ENCODE results near the gene DIRAS1. TPM values are rescaled to one million over a fixed set of nuclear protein-coding genes. Genes with fewer than 3 reads are reported as not detected.
"Not testable (repeated sequence)": the region's sequence is repeated elsewhere in the genome, so short reads cannot be mapped to it uniquely, and the experiment has no call there.

Gene DIRAS1
- total RNA-seq, 1 experiment from 2014 or later, result 18.5 TPM

- in situ Hi-C loops (cut with HindIII; ENCODE audit: low pct_unique_long_range_greater_than_20kb, low sequenced_read_pairs), result no loop called here
- TF ChIP-seq CTCF (IDR thresholded peaks at IDR 0.05) (no peak), TCF7L2 (IDR thresholded peaks at IDR 0.05; ENCODE audit: low read depth, low read length) (no peak), POLR2AphosphoS5 (IDR thresholded peaks at IDR 0.05; ENCODE audit: low read depth, low read length) (no peak), SIN3A (IDR thresholded peaks at IDR 0.05; ENCODE audit: borderline replicate concordance, insufficient read depth, low read depth, low read length) (no peak)
- TF ChIP-seq, protein P1, sequence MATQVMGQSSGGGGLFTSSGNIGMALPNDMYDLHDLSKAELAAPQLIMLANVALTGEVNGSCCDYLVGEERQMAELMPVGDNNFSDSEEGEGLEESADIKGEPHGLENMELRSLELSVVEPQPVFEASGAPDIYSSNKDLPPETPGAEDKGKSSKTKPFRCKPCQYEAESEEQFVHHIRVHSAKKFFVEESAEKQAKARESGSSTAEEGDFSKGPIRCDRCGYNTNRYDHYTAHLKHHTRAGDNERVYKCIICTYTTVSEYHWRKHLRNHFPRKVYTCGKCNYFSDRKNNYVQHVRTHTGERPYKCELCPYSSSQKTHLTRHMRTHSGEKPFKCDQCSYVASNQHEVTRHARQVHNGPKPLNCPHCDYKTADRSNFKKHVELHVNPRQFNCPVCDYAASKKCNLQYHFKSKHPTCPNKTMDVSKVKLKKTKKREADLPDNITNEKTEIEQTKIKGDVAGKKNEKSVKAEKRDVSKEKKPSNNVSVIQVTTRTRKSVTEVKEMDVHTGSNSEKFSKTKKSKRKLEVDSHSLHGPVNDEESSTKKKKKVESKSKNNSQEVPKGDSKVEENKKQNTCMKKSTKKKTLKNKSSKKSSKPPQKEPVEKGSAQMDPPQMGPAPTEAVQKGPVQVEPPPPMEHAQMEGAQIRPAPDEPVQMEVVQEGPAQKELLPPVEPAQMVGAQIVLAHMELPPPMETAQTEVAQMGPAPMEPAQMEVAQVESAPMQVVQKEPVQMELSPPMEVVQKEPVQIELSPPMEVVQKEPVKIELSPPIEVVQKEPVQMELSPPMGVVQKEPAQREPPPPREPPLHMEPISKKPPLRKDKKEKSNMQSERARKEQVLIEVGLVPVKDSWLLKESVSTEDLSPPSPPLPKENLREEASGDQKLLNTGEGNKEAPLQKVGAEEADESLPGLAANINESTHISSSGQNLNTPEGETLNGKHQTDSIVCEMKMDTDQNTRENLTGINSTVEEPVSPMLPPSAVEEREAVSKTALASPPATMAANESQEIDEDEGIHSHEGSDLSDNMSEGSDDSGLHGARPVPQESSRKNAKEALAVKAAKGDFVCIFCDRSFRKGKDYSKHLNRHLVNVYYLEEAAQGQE (IDR thresholded peaks at IDR 0.05; ENCODE audit: insufficient read depth in 1 of 2, low read depth in 2 of 2, low read length in 1 of 2), result no peak
- no peaks in the 10 kb centered on the region for H3K9me3 ChIP-seq (ENCODE audit: control insufficient read depth, insufficient read depth, low read depth, low read length)
- H3K36me3 ChIP-seq (ENCODE audit: control insufficient read depth, insufficient read depth, low read length), result no peaks in the 10 kb centered on the region
- intact Hi-C loops (cut with micrococcal nuclease; ENCODE audit: unreplicated experiment), result no loop called here
- CTCF ChIA-PET, result no interaction called here
- no TSS peak for BruUV-seq (replicated peaks)
- no peaks in the 10 kb centered on the region for H3K27me3 ChIP-seq (ENCODE audit: control insufficient read depth, insufficient read depth, low read length)
- no peaks in the 10 kb centered on the region for H3K4me1 ChIP-seq (ENCODE audit: control insufficient read depth, insufficient read depth, low read length)
- ATAC-seq (no peak), DNase-seq (ENCODE audit: low read depth, low spot score) (no peak)
- H3K4me3 ChIP-seq (ENCODE audit: low read depth in 2 of 2, low read length in 2 of 2), result no peak overlapping the region
- POLR2A ChIA-PET, result no interaction called here
- H3K27ac ChIP-seq (ENCODE audit: low read length), result no peak overlapping the region
Observed at GRCh38 chr19:2670217-2670616, 51.0 kb downstream of the DIRAS1 start.

- CTCF ChIA-PET, result interaction anchor here (0.6 kb wide), 1 partner anchor 50 kb away, joined by 4 read pairs; no protein-coding TSS in a partner anchor
- POLR2A ChIA-PET, result no interaction called here
- in situ Hi-C loops (cut with HindIII; ENCODE audit: low pct_unique_long_range_greater_than_20kb, low sequenced_read_pairs), result no loop called here
- no peaks in the 10 kb centered on the region for H3K4me1 ChIP-seq (ENCODE audit: control insufficient read depth, insufficient read depth, low read length)
- H3K9me3 ChIP-seq (ENCODE audit: control insufficient read depth, insufficient read depth, low read depth, low read length), result no peaks in the 10 kb centered on the region
- no peaks in the 10 kb centered on the region for H3K36me3 ChIP-seq (ENCODE audit: control insufficient read depth, insufficient read depth, low read length)
- no peaks in the 10 kb centered on the region for H3K27me3 ChIP-seq (ENCODE audit: control insufficient read depth, insufficient read depth, low read length)
- DNase-seq (ENCODE audit: low read depth, low spot score) (no peak), ATAC-seq (no peak)
- TF ChIP-seq POLR2AphosphoS5 (IDR thresholded peaks at IDR 0.05; ENCODE audit: low read depth, low read length) (no peak), CTCF (IDR thresholded peaks at IDR 0.05) (no peak), TCF7L2 (IDR thresholded peaks at IDR 0.05; ENCODE audit: low read depth, low read length) (no peak), SIN3A (IDR thresholded peaks at IDR 0.05; ENCODE audit: borderline replicate concordance, insufficient read depth, low read depth, low read length) (no peak)
- TF ChIP-seq, protein P1 (IDR thresholded peaks at IDR 0.05; ENCODE audit: insufficient read depth in 1 of 2, low read depth in 2 of 2, low read length in 1 of 2), result no peak
- H3K4me3 ChIP-seq (ENCODE audit: low read depth in 2 of 2, low read length in 2 of 2), result no peak overlapping the region
- BruUV-seq (replicated peaks), result no TSS peak
- H3K27ac ChIP-seq (ENCODE audit: low read length), result no peak overlapping the region
- intact Hi-C loops (cut with micrococcal nuclease; ENCODE audit: unreplicated experiment), result no loop called here
Observed at GRCh38 chr19:2668175-2668763, 52.9 kb downstream of the DIRAS1 start.

DNA sequence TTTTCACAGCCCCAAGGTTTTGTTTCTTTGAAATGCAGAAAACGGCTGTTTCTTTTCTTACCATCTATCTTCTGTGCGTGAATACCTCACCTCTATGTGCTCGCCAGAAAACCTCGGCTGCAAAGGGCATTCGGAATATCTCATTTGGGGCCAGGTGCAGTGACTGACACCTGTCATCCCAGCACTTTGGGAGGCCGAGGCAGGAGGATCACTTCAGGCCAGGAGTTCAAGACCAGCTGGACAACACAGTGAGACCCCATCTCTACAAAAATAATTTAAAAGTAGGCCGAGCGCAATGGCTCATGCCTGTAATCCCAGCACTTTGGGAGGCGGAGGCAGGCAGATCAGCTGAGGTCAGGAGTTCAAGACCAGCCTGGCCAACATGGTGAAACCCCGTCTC, 53.8 kb downstream of the DIRAS1 start:
- in situ Hi-C loops (cut with HindIII; ENCODE audit: low pct_unique_long_range_greater_than_20kb, low sequenced_read_pairs); BruUV-seq (replicated peaks); CTCF ChIA-PET; H3K36me3 ChIP-seq (ENCODE audit: control insufficient read depth, insufficient read depth, low read length); POLR2A ChIA-PET; H3K27ac ChIP-seq (ENCODE audit: low read length); ATAC-seq; H3K27me3 ChIP-seq (ENCODE audit: control insufficient read depth, insufficient read depth, low read length); H3K4me1 ChIP-seq (ENCODE audit: control insufficient read depth, insufficient read depth, low read length); DNase-seq (ENCODE audit: low read depth, low spot score); H3K4me3 ChIP-seq (ENCODE audit: low read depth in 2 of 2, low read length in 2 of 2); H3K9me3 ChIP-seq (ENCODE audit: control insufficient read depth, insufficient read depth, low read depth, low read length); intact Hi-C loops (cut with micrococcal nuclease; ENCODE audit: unreplicated experiment): not testable (repeated sequence)

Measured in Panc1 (cell line).